ENCODE data around the gene VTCN1.

GRCh38 chr1:117146072-117146471, 64.7 kb downstream of the VTCN1 start:
- TF ChIP-seq EZH2 (IDR thresholded peaks at IDR 0.05; ENCODE audit: borderline replicate concordance) (no peak), EZH2phosphoT487 (IDR thresholded peaks at IDR 0.05; ENCODE audit: low read depth, severe bottlenecking, unreplicated experiment) (no peak)
- TF ChIP-seq, protein P1, sequence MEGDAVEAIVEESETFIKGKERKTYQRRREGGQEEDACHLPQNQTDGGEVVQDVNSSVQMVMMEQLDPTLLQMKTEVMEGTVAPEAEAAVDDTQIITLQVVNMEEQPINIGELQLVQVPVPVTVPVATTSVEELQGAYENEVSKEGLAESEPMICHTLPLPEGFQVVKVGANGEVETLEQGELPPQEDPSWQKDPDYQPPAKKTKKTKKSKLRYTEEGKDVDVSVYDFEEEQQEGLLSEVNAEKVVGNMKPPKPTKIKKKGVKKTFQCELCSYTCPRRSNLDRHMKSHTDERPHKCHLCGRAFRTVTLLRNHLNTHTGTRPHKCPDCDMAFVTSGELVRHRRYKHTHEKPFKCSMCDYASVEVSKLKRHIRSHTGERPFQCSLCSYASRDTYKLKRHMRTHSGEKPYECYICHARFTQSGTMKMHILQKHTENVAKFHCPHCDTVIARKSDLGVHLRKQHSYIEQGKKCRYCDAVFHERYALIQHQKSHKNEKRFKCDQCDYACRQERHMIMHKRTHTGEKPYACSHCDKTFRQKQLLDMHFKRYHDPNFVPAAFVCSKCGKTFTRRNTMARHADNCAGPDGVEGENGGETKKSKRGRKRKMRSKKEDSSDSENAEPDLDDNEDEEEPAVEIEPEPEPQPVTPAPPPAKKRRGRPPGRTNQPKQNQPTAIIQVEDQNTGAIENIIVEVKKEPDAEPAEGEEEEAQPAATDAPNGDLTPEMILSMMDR (IDR thresholded peaks at IDR 0.05; ENCODE audit: poor library complexity): no peak

Measured in hepatocyte (in vitro differentiated cells).